Liver (tissue), 9 donors: ENCODE results near the gene UBE2E2. TPM values are rescaled to one million over a fixed set of nuclear protein-coding genes. Genes with fewer than 3 reads are reported as not detected.

ENCODE experiments used
- DNase-seq: peaks from one replicate; pipeline ENCODE4 v3.0.0-alpha.2; 2017; ENCODE audit warnings: low spot score
- H3K27ac ChIP-seq, 2 donors: one replicate each; pipeline ENCODE4 v1.7.0; 2013; ENCODE audit warnings: inconsistent platforms in 2 of 2, low read length in 2 of 2, control low read depth in 1 of 2, low read depth in 1 of 2, mild to moderate bottlenecking in 1 of 2
- H3K27me3 ChIP-seq, 4 donors: one replicate each; pipeline versions ENCODE4 v1.6.1 to v1.7.0; 2013; ENCODE audit warnings: low read length in 3 of 4, inconsistent platforms in 1 of 4, mild to moderate bottlenecking in 1 of 4, moderate library complexity in 1 of 4; ENCODE audit not compliant: control insufficient read depth in 4 of 4, insufficient read depth in 4 of 4
- H3K36me3 ChIP-seq, 4 donors: one replicate each; pipeline versions ENCODE4 v1.6.1 to v1.7.0; 2013; ENCODE audit warnings: low read length in 3 of 4, mild to moderate bottlenecking in 3 of 4, low read depth in 1 of 4, moderate library complexity in 1 of 4; ENCODE audit not compliant: control insufficient read depth in 4 of 4, insufficient read depth in 3 of 4
- H3K4me1 ChIP-seq, 4 donors: one replicate each; pipeline versions ENCODE4 v1.6.1 to v1.7.0; 2013; ENCODE audit warnings: low read length in 3 of 4, mild to moderate bottlenecking in 3 of 4, moderate library complexity in 1 of 4; ENCODE audit not compliant: control insufficient read depth in 4 of 4, insufficient read depth in 4 of 4
- H3K4me3 ChIP-seq, 3 donors: one replicate each; pipeline versions ENCODE4 v1.6.1 to v1.7.0; 2013; ENCODE audit warnings: low read length in 3 of 3, control low read depth in 1 of 3, low read depth in 1 of 3, mild to moderate bottlenecking in 1 of 3
- H3K9ac ChIP-seq, 2 donors: one replicate each; pipeline ENCODE4 v1.7.0; 2013; ENCODE audit warnings: low read length in 2 of 2, mild to moderate bottlenecking in 2 of 2, moderate library complexity in 2 of 2, control low read depth in 1 of 2, low read depth in 1 of 2
- H3K9me3 ChIP-seq, 4 donors: one replicate each; pipeline versions ENCODE4 v1.6.1 to v1.7.0; 2013; ENCODE audit warnings: low read length in 3 of 4; ENCODE audit not compliant: control insufficient read depth in 4 of 4
- CTCF ChIP-seq: fragments of 150-350 bp; IDR thresholded peaks from 2 replicates; pipeline ENCODE4 v1.5.1; 2017; ENCODE audit warnings: improper control_type of control experiment, low read depth, low read length; ENCODE audit not compliant: missing input control
- EGR1 ChIP-seq, 2 donors: IDR thresholded peaks; 2 replicates each; pipeline ENCODE4 v1.6.1; 2016 to 2018; ENCODE audit warnings: antibody characterized with exemption in 2 of 2, low read depth in 2 of 2
- FOXA1 ChIP-seq: IDR thresholded peaks from 2 replicates; pipeline ENCODE4 v1.6.1; 2016; ENCODE audit warnings: antibody characterized with exemption
- FOXA2 ChIP-seq: IDR thresholded peaks from 2 replicates; pipeline ENCODE4 v1.6.1; 2016; ENCODE audit warnings: antibody characterized with exemption
- GABPA ChIP-seq, 2 donors: IDR thresholded peaks in 1 of 2; conservative IDR thresholded peaks in 1 of 2; 2 replicates each; pipeline ENCODE4 v1.6.1; 2016; ENCODE audit warnings: antibody characterized with exemption in 2 of 2, mild to moderate bottlenecking in 1 of 2, moderate library complexity in 1 of 2
- HNF4A ChIP-seq, 2 donors: conservative IDR thresholded peaks; 2 replicates each; pipeline ENCODE4 v1.6.1; 2016; ENCODE audit warnings: antibody characterized with exemption in 2 of 2, mild to moderate bottlenecking in 2 of 2
- HNF4G ChIP-seq: IDR thresholded peaks from 2 replicates; pipeline ENCODE4 v1.6.1; 2016; ENCODE audit warnings: antibody characterized with exemption
- JUND ChIP-seq, 2 donors: IDR thresholded peaks; 2 replicates each; pipeline ENCODE4 v1.6.1; 2016; ENCODE audit warnings: antibody characterized with exemption in 2 of 2
- MAX ChIP-seq: IDR thresholded peaks from 2 replicates; pipeline ENCODE4 v1.6.1; 2016; ENCODE audit warnings: antibody characterized with exemption
- NR2F2 ChIP-seq: IDR thresholded peaks from 2 replicates; pipeline ENCODE4 v1.6.1; 2016; ENCODE audit warnings: antibody characterized with exemption
- RAD21 ChIP-seq, 2 donors: IDR thresholded peaks; 2 replicates each; pipeline ENCODE4 v1.6.1; 2016; ENCODE audit warnings: antibody characterized with exemption in 2 of 2, mild to moderate bottlenecking in 2 of 2
- REST ChIP-seq: IDR thresholded peaks from 2 replicates; pipeline ENCODE4 v1.6.1; 2016; ENCODE audit warnings: antibody characterized with exemption, mild to moderate bottlenecking
- RXRA ChIP-seq, 2 donors: IDR thresholded peaks; 2 replicates each; pipeline ENCODE4 v1.6.1; 2017 to 2018; ENCODE audit warnings: antibody characterized with exemption in 2 of 2, mild to moderate bottlenecking in 1 of 2
- SP1 ChIP-seq: IDR thresholded peaks from 2 replicates; pipeline ENCODE4 v1.6.1; 2018; ENCODE audit warnings: antibody characterized with exemption, mild to moderate bottlenecking
- TAF1 ChIP-seq: conservative IDR thresholded peaks from 2 replicates; pipeline ENCODE4 v1.6.1; 2016; ENCODE audit warnings: antibody characterized with exemption, mild to moderate bottlenecking
- YY1 ChIP-seq: IDR thresholded peaks from 2 replicates; pipeline ENCODE4 v1.6.1; 2016; ENCODE audit warnings: antibody characterized with exemption, mild to moderate bottlenecking
- ZBTB33 ChIP-seq: IDR thresholded peaks from 2 replicates; pipeline ENCODE4 v1.6.1; 2016; ENCODE audit warnings: antibody characterized with exemption
- WGBS: extraction: QIAGEN DNeasy Blood & Tissue Kit; methylation state at CpG from one replicate; pipeline ENCODE4 v1.1.7; 2013; 5-methylcytosine and 5-hydroxymethylcytosine counted together
- polyA plus RNA-seq, 2 donors: library from polyadenylated mRNA; stranded (reverse) in 1 of 2; unstranded in 1 of 2; fragments of 200-250 nt in 1 of 2; fragments of >200 nt in 1 of 2; fragmentation: Nextera tagmentation in 1 of 2; extraction: Ambion mirVana in 1 of 2; gene quantifications; one replicate each; pipeline versions ENCODE4 v1.2.1 to v1.2.3, GENCODE V29; 2013 to 2015
- total RNA-seq, 2 donors: library from RNA; depleted of rRNA; stranded (reverse); fragments of >200 nt; gene quantifications; one replicate each; pipeline ENCODE4 v1.2.3, GENCODE V29; 2014
- TF ChIP-seq, protein P1 (sequence below): IDR thresholded peaks from 2 replicates; pipeline ENCODE4 v1.6.1; 2016; ENCODE audit warnings: antibody characterized with exemption
- donor health status: healthy.
- donor health status: healthy.
- donor health status: healthy.
- donor health status: healthy.
- donor health status: healthy.

UBE2E2 gene
- total and polyA plus RNA-seq, 4 donors, result 9.0 to 27.8 (median 16.8) TPM

DNA sequence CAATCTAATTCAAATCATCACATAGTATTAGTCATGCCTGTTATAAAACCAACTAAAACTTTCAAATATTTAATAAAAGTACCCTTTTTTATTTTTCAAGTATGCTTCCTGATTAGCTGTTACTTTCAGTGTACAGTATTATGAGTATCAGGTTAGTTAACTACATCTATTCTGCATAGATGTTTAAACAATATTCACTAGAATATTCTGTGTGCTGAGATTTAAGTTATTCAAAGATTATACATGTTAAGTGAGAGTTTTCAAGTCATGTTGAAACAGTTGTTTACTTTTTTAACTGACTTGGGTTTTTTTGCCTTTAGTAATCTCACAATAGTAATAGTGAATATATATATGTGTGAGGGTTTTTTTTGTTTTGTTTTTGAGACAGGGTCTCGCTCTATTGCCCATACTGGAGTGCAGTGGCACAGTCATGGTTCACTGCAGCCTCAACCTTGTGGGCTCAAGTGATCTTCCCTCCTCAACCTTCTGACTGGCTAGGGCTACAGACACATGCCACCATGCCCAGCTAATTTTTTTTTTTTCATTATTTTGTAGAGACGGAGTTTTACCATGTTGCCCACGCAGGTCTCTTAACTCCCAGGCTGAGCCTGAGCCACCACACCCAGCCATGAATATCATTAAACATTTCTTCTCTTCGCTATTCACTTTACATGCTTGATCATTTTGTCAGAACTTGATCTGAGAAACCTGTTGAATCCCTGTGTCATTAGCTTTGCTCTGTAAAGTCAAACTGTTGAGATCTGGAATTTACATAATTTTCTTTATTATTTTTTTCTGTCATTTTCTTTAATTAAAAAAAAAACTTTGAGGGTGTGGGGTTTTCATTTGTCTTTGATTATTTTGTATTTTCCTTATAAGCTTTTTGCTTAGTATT lies 316.4 kb downstream of the UBE2E2 start:
- 97% methylated on average over 4 of the region's 4 CpGs for WGBS
- no peak overlapping the region for H3K4me3 ChIP-seq
- no peaks in the 10 kb centered on the region for H3K27me3 ChIP-seq
- H3K27ac ChIP-seq, result no peak overlapping the region
- H3K9ac ChIP-seq, result no peak overlapping the region
- no peaks in the 10 kb centered on the region for H3K4me1 ChIP-seq
- TF ChIP-seq TAF1 (no peak), HNF4G (no peak), ZBTB33 (no peak)
- no peak for DNase-seq
- H3K9me3 ChIP-seq, result no peaks in the 10 kb centered on the region
- H3K36me3 ChIP-seq, result no peaks in the 10 kb centered on the region

DNA sequence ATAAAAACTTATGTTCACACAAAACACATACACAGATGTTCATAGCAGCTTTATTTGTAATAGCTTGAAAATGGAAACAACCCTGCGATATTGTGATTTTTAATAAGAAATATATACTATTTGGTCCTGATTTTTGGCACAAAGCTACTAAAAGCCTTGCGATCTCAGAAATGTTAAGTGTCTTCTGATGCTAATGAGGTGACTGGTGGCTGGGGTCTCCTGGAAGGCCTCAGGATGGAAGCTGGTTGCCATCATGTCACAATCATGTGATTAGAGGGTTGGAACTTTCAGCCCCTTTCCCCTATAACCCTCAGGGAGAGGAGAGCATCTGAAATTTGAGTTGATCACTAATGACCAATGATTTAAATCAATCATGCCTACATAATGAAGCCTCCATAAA lies 324.2 kb downstream of the UBE2E2 start:
- 99% methylated on average over 2 of the region's 2 CpGs for WGBS
- Histone ChIP-seq H3K36me3 (no peaks in the 10 kb centered on the region), H3K27ac (no peak overlapping the region), H3K9ac (no peak overlapping the region), H3K4me3 (no peak overlapping the region), H3K4me1 (no peaks in the 10 kb centered on the region), H3K27me3 (no peaks in the 10 kb centered on the region), H3K9me3 (no peaks in the 10 kb centered on the region)
- TF ChIP-seq JUND (IDR thresholded peaks at IDR 0.05), result no peak
- no peak for TF ChIP-seq YY1
- no peak for TF ChIP-seq TAF1
- no peak for TF ChIP-seq RXRA (IDR thresholded peaks at IDR 0.05)
- TF ChIP-seq EGR1 (IDR thresholded peaks at IDR 0.05; ENCODE audit: low read depth in 2 of 2), result no peak
- TF ChIP-seq RAD21 (IDR thresholded peaks at IDR 0.05), result no peak
- no peak for TF ChIP-seq HNF4A (conservative IDR thresholded peaks at IDR 0.05)
- TF ChIP-seq FOXA1, result no peak
- TF ChIP-seq GABPA (IDR thresholded peaks at IDR 0.05 in 1 of 2, conservative IDR thresholded peaks at IDR 0.05 in 1 of 2), result no peak
- no peak for TF ChIP-seq ZBTB33
- no peak for TF ChIP-seq REST
- no peak for TF ChIP-seq NR2F2
- TF ChIP-seq SP1, result no peak
- no peak for TF ChIP-seq MAX
- TF ChIP-seq, protein P1, sequence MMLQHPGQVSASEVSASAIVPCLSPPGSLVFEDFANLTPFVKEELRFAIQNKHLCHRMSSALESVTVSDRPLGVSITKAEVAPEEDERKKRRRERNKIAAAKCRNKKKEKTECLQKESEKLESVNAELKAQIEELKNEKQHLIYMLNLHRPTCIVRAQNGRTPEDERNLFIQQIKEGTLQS, result no peak
- no peak for TF ChIP-seq FOXA2
- no peak for TF ChIP-seq CTCF
- DNase-seq, result no peak
